ENCODE measurements around the gene PBX4. TPM values are rescaled to one million over a fixed set of nuclear protein-coding genes. Genes with fewer than 3 reads are reported as not detected.

PBX4 gene
- total and polyA plus RNA-seq, 10 of the 15 experiments (the other 5 are each of a cell fraction or from before 2014, with no cell fraction given), result 0.18 to 17.3 (median 4.2) TPM

GRCh38 chr19:19643158-19644053, 24.9 kb upstream of the PBX4 start, which contains the start of gene GMIP (continued):
- TF ChIP-seq ZBTB4 (CRISPR knock-in tag; IDR thresholded peaks at IDR 0.05), result no peak
- no peak for TF ChIP-seq SMAD5 (IDR thresholded peaks at IDR 0.05; ENCODE audit: low read depth)
- no peak; the same call in none of the 2 replicates for TF ChIP-seq CREB1 (IDR thresholded peaks at IDR 0.05; ENCODE audit: low read depth)
- TF ChIP-seq SMC3 (IDR thresholded peaks at IDR 0.05; ENCODE audit: borderline replicate concordance, low read length), result peak; percentile 80
- 0 out of 2 replicates have a peak, but pooled peaks have one; percentile 26 for TF ChIP-seq HDGF (IDR thresholded peaks at IDR 0.05)
- TF ChIP-seq SPI1 (IDR thresholded peaks at IDR 0.05; ENCODE audit: borderline replicate concordance, insufficient read depth, low read depth, low read length), result peak; percentile 85
- no peak for TF ChIP-seq IRF4 (IDR thresholded peaks at IDR 0.05; ENCODE audit: low read depth, low read length)
- TF ChIP-seq RFX5 (IDR thresholded peaks at IDR 0.05; ENCODE audit: low read depth, low read length), result no peak
- no peak for TF ChIP-seq PML (IDR thresholded peaks at IDR 0.05; ENCODE audit: low read length)
- no peak for TF ChIP-seq HSF1 (IDR thresholded peaks at IDR 0.05; ENCODE audit: low read depth, low read length)
- no peak for TF ChIP-seq WRNIP1 (IDR thresholded peaks at IDR 0.05; ENCODE audit: borderline replicate concordance, low read depth, low read length)
